ENCODE measurements around the gene NTNG2.

DNA sequence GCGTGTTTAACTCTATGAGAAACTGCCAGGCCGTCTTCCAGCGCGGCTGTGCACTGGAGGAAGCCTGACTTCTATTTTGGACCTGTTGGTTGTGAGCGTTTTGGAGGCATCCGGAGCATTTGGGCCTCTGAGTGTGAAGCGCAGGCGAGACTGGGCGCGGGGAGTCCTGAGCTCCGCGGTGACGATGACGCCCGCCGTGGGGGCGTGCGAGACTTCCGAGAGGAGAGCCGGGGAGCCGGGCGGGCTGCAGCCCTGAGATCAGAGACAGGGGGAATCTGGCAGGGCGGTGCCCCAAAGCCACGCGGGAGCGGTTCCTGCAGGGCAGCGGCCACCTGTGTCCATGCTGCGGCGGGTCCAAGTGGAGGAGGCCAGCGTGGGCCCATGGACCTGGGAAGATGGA, 47.4 kb downstream of the NTNG2 start:
- TF ChIP-seq JUND (CRISPR knock-in tag; IDR thresholded peaks at IDR 0.05) (no peak), ZNF660 (CRISPR knock-in tag; IDR thresholded peaks at IDR 0.05; ENCODE audit: borderline replicate concordance, low read depth) (no peak)

Data from HepG2 (cell line).